HG03342 (cell line): ENCODE measurements around the gene JKAMP.
"Not testable (repeated sequence)": the region's sequence is repeated elsewhere in the genome, so short reads cannot be mapped to it uniquely, and the experiment has no call there.

Experiments
- ATAC-seq: cut with Tn5 transposase; IDR thresholded peaks from one replicate; pipeline ENCODE4 v1.9.1; 2021; ENCODE audit warnings: mild to moderate bottlenecking, moderate library complexity; ENCODE audit not compliant: unreplicated experiment

JKAMP gene, protein sequence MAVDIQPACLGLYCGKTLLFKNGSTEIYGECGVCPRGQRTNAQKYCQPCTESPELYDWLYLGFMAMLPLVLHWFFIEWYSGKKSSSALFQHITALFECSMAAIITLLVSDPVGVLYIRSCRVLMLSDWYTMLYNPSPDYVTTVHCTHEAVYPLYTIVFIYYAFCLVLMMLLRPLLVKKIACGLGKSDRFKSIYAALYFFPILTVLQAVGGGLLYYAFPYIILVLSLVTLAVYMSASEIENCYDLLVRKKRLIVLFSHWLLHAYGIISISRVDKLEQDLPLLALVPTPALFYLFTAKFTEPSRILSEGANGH

DNA sequence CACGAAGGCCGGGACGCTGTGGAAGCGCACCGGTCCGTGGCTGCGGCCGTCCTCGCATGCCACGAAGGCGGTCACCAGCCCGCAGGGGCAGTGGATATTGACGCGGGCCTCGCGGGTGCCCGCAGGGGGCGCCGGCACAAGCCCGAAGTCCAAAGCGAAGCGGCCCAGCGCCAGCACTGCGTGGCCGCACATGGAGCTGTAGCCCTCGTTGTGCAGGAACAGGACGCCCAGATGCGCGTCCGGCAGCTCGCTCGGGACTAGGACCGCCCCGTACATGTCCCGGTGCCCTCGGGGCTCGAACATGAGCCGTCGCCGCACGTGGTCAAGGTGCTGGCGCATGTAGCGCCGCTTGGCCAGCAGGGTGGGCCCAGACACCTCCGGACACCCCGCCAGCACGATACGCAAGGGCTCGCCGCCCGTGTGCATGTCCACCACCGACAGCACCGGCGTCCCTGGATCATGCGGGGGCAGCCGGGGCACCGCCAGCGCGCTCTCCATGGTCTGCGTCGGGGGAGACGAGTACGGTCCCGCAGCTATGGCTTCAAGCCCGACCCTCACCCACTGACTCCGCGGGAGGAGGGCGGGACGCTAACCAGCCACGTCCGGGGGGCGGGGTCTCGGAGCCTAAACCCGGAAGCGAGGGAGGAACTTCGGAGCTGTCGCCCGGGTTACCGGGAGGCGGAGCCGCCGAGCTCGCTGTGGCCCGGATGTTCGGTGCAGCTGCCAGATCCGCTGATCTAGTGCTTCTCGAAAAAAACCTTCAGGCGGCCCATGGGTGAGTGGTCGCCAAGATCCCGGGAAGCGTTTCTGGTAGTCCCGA is at the start of gene JKAMP, which contains the start of gene L3HYPDH:
JKAMP (plus strand) TSS at position 699 of the 820 bp plus-strand sequence; CDS start at position 772, 73 bp downstream.
L3HYPDH (minus strand) TSS at position 590 of the 820 bp plus-strand sequence; CDS start at position 498, 92 bp downstream.
- ATAC-seq, result peak; percentile 89

DNA sequence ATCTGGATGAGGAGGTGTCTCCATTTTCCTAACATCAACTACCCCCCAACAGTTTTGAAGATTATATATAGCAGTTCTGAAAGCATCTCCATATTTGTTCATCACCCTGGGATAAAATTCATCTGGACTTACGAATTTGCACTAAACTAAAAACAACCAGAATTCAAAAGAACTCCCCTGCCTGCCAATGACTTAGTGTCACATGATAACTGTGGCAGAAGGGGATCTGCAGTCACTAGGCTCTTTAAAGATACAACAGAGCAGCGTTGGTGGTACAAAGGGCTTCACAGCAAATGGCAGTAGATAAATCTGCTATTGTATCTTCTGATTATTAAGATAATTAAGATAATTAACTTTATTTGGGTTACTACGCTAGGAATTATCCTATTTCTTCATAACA is 49.2 kb upstream of the JKAMP start:
- no peak for ATAC-seq

DNA sequence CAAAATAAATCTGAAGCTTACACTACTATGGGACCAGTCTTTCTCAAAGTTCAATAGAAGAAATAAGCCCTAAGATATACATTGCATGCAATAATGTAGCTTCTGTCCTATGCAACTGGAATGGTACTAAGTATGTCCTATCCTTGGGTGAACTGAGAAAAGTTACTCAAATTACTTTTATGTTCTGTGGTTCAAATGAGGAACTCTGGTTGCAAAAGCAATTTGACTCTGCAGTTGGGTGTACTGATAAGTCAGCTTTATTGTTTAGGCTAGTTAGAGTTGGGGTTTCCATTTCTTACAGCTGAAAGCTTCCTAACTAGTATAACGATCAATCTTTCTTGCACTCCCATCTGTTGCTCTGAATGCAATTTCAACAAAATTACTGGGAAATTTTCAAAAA is 48.3 kb upstream of the JKAMP start:
- ATAC-seq, result no peak

DNA sequence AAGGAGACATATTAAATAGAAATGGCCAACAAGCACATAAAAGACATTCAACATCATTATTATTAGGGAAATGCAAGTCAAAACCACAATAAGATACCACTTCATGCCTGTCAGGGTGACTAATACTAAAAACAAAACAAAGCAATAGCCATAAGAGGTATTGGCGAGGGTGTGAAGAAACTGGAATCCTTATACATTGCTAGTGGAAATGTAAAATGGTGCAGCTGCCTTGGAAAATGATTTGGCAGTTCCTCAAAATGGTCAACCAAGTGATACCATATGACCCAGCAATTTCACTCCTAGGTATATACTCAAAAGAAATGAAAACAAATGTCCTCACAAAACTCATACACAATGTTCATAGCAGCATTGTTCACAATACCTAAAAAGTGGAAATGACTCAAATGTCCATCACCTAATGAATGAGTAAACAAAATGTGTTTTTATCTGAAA is 46.1 kb upstream of the JKAMP start:
- ATAC-seq, result no peak

DNA sequence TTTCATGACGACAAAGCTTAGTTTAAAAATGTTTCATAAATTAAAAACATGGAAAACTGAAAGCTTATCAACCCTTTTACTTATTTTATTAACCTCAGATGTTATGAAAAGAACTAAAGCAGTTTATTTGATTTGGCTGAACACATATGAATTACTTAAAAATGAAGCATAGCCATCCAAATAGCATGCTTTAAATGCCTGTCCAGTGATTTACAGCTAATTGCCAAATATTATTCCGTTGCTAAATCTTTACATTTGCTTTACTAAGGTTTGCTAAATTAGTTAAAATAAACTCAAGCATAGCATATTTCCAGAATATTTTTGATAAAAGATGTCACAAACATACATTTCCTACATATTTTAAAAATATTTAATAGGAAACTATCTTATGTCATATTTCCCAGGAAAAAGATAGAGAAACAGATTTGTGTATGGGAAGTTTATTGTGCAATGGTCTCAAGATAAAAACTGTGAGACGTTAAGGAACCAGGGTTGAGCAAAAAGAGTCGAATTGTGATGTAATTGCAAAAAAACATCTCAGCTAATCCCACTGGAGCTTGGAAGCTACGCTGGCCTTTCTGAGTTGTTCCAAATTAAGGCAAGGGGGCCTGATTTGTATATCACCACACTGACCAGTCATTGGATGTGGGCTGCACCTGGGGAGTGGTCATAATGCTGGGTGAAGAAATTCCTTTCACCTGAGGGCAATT is 44.9 kb upstream of the JKAMP start:
- no peak for ATAC-seq

DNA sequence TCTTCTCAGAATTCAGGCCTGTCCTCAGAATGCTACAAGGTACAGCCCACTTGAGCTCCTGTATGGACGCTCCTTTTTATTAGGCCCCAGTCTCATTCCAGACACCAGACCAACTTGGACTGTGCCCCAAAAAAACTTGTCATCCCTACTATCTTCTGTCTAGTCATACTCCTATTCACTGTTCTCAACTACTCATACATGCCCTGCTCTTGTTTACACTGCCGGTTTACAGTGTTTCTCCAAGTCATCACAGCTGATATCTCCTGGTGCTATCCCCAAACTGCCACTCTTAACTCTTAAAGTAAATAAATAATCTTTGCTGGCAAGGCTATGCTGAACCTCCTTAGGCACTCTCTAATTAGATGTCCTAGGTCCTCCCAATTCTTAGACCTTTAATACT is 35.6 kb upstream of the JKAMP start:
- ATAC-seq, result not testable (repeated sequence)

DNA sequence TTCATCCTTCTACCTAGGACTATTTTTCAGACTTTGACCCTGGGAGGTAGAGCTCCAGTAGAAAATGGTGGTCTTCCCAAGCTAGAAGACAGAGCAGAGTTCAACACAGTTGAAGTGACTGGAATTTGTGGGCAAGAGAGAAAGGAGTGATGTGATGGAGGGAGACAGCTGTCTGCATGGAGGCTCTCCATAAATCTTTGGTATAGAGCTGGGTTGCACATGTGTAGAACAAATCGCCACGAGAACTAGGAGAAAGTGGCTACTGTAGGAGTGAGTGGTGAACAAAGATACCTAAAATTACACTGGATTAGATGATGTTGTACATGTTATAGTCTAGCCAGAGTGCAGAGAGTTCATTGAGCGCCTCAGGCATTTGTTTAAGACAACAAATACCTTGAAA is 33.6 kb upstream of the JKAMP start:
- ATAC-seq, result no peak

DNA sequence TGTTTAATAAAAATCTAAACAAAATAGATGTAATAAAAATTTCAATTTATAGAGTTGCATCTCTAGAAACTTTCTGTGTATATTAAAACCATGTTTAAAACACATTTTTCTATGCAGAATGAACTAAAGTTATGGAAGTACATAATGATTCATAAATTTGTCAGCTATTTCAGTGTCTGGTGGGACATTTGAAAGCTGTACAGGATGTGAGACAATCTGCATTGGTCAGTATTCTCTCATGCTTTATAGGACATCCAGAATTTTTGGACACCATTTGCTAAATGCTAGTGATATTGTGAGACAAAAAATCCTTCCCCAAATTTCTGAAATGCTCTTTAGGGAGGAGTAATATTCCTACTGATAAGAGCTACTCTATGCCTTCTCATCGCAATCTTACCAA is 32.5 kb upstream of the JKAMP start:
- ATAC-seq, result no peak

DNA sequence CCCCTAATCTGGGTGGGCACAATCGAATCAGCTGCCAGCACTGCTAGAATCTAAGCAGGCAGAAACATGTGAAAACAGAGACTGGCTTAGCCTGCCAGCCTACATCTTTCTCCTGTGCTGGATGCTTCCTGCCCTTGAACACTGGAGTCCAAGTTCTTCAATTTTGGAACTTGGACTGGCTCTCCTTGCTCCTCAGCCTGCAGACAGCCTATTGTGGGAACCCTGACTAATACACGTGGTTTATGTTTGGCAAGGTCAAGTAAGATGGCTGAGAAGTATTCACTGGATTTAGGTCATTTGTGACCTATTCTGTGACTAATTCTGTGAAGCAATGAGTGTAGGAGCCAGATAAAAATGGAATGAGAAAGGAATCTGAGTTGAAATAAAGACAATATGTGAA is 30.2 kb upstream of the JKAMP start:
- ATAC-seq, result no peak

DNA sequence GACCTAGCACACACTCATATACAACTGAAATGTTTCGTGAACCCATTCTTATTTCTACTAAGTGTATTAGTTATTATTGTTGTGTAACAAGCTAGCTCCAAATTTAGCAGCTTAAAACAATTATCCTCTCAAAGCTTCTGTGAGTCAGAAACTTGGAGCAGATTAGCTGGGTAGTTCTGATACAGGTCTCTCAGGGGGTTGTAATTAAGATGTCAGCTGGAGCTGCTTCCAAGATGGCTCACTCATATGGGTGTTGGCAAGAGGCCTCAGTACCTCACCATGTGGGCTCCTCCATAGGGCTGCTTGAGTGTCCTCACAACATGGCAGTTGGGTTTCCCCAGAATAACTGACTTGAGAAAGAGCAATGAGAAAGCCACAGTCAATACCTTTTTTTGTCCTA is 28.9 kb upstream of the JKAMP start:
- ATAC-seq, result no peak

DNA sequence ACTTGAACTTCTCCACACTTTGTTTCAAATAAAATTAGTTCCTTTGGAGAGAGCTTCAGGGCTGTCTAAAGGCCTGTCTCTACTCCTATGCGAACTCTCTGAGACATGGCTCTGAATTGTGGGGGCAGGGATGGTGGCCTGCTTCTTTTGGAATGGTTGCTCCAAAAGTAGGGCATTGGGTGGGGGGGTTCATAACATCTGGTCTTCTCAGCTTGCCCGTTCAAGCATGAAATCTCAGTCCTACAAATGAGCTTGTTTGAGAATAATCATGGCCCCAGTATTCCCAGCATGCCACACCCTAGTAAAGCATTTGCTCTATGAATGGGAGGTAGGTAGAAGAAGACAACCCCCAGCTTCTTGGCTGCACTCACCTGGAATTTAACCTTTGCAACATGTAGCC is 25.8 kb upstream of the JKAMP start:
- ATAC-seq, result no peak

DNA sequence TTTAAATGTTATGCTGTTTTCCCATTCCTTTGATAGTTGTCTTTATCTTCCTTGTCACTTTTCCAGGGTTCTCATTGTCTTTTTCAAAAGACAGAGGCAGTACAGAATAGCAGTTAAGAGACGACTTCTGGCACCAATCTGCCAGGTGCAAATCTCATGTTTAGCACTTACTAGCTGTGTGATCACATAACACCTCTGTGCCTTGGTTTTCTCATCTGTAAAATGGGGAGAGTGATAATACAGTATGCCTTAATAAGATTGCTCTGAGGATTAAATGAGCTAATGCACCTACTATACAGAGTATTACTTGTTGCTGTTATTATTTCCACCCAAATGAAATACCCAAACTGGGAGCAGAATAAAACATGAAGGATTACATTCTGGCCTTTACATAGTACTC is 23.9 kb upstream of the JKAMP start:
- no peak for ATAC-seq

DNA sequence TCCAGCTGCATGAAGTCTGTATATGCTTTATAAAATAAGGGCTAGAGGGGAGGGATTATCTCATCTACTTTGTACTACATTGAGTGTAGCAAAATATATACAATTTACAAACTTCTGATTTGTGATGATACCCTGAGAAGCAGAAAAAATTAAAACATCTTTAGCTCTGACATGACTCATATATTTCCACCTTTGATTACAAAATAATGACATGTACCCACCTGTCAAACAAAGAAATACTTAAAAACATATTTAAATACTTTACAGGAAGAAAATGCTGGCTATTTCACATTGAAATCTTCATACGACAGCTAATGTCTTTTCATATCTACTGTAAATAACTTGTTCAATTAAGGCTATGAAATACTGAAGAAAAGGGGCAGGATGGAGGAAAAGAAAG is 22.4 kb upstream of the JKAMP start:
- no peak for ATAC-seq

DNA sequence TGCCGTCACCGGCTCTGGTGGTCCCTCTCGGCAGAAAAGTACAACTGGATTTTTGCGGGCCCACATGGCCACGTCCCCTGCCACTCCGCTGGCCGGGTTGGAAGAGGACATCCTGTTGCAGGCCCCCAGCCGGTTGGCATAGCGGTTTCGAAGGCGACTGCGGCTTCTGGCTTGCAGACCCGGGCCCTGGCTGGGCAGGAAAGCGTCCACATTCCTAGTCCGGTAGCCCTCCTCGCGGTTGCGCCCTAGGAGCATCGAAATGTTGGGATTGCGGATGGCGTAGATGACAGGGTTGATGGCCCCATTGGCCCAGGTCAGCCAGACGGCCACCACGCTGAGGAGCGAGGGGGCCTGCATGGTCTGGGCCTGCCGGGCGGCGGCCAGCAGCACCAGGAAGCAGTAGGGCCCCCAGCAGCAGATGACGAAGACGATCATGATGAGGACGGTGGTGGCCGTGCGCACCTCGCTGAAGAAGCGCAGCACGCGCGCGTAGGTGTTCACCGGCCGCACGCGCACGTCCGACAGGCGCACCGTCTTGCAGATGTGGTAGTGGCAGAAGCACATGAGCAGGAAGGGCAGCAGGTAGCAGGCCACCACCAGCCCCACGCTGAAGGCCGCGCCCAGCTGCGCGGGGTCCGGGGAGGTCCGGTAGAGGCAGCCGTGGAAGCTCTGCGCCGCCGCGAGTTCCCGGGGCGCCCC is 20.4 kb upstream of the JKAMP start:
- peak; percentile 29 for ATAC-seq

DNA sequence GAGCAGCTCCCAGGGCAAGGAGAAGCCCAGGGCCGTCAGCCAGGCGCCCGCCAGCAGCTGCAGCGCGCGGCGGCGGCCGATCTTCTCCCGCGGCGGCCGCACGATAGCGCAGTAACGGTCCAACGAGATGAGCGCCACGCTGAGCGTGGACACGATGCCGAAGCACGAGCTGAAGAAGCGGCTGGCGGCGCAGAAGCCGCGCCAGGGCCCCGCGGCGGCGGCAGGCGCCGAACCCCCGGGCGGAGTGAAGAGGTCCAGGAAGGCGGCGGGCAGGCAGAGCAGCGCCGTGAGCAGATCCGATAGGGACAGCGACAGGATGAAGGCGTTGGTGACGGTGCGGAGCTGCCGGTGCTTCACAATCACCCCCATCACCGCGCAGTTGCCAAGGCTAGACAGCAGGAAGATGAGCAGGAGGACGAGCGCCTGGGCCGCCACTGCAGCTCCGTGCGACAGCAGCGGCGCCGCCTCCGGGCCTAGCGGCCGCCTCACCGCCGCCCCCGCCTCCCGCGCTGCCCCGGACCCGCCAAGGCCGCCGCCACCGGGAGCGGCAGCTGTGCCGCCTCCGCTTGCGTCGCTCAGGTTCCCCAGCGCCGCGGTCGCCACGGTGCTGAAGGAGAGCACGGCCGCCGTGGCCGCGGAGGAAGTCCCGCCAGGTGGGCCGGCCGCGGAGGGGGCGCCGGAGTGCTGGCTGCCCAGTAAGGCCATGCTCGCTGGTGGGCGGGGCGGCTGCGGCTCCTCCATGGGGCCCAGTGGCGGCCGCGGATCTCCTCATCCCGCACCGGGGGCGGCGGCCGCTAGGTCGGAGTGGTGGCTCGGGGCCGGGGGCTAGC is 19.6 kb upstream of the JKAMP start:
- peak; percentile 60 for ATAC-seq

DNA sequence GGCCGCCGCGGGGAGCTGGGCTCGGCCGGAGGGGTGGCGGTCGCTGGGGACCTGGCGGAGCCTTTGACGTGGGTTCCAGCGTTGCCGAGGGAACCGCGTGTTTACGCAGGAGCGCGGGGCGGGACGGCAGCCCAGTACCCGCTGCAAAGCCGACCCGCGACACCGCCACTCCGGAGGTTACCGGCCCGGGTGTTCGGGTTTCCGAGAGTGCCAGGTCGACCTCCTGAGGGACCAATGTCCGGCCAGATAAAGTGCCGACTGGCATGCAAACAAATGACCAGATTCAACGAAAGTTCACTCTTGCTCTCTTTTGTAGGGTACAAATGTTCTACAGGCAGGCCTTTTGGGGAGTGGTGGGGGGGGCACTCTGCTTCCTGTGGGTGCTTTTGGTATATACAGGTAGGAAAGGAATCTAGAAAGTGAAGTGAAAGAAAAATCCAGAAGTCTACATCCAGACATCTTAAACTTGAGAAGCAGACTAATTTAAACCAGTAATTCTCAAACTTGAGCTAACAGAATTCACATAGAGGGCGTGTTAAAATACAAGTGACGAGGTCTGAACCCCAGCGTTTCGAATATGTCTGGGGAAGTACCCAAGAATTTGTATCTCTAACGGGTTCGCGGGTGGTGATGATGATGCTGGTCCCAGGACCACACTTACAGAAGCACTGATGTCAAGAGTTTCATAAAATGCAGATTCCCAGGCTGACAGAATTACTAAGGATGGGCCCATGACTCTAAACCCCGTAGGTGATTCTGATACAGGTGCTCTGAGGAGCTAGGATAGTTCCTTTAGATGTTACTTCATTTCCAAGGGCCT is 18.8 kb upstream of the JKAMP start, which contains the start of gene GPR135:
GPR135 (minus strand) TSS at position 65 of the 820 bp plus-strand sequence. CDS start 154 bp downstream, outside the sequence.
- ATAC-seq, result peak; percentile 33

DNA sequence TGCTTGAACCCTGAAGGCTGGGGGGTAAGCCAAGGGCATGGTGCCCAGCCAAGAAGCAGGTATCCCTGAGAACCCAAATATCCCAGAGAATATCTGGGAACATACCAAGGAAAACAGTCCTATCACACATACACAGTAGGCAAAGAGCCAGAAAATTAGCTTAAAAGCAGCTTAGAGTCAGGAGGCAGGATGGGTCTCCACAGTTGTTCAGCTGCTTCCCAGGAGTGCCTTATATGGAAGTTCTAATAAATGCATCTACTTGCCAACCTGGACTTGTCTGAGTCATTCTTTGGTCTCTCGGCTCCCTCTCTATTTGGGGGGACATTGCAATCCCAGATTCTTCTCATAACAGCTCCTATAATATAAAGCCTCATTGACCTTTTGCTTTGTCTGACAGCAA is 10.1 kb upstream of the JKAMP start:
- no peak for ATAC-seq

DNA sequence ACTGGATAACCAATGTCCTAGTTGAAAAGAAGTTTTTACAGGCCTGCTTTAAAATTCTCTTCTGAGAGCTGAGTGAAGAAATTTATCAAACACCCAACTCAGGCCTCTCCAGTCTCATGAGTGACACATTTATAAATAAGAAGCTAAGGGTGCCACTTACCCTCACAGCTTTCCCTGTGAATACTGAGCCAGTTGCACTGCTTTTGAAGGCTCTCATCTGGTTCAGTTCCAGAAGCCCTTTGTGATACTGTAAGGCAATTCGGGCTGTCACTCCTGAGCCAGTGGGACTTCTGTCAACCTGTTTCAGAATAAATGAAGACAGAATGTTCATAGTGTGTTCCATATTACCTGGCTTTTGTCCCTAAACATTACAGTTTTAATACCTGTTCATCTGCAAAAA is 8.6 kb upstream of the JKAMP start:
- no peak for ATAC-seq

DNA sequence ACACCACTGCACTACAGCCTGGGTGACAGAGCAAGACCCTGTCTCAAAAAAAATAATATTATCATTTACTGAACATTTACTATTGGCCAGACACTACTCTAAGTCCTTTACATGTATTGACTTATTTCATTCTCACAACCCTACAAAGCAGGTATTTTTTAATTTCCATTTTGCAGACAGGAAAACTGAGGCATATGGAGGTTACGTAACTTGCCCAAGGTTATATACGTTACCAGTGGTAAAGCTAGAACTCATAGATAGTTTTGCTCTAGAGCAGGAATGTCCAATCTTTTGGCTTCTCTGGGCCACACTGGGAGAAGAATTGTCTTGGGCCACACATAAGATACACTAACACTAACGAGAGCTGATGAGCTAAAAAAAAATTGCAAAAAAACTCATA is 5.8 kb upstream of the JKAMP start:
- no peak for ATAC-seq
